HEK293 (cell line): ENCODE measurements around the gene TNIK.
"Not testable (repeated sequence)": the region's sequence is repeated elsewhere in the genome, so short reads cannot be mapped to it uniquely, and the experiment has no call there.

Experiments
- CTCF ChIA-PET: fragments of 350-600 bp; formaldehyde crosslinking; extraction: SDS; loops from one replicate; lab custom pipeline; 2021; ENCODE audit warnings: antibody characterized with exemption; lab: Yijun Ruan, JAX
- POLR2A ChIA-PET: fragments of 300-600 bp; formaldehyde crosslinking; extraction: SDS; loops from one replicate; lab custom pipeline; 2020; ENCODE audit warnings: antibody characterized with exemption, inconsistent platforms; lab: Yijun Ruan, JAX
- H3K27ac ChIP-seq: fragments of 200-500 bp; sonication (Bioruptor generic); 2 replicates; pipeline ENCODE4 v1.5.1; 2014; ENCODE audit warnings: low read depth, low read length, control low read depth, inconsistent platforms; ENCODE audit errors: extremely low read depth
- H3K36me3 ChIP-seq, 2 experiments: fragments of 200-500 bp in 1 of 2; sonication (Bioruptor generic) in 1 of 2; 1 replicate in 1 of 2; 2 replicates in 1 of 2; pipeline ENCODE4 v1.5.1; 2014 to 2017; ENCODE audit warnings: inconsistent platforms in 2 of 2, low read length in 2 of 2; ENCODE audit not compliant: control insufficient read depth in 2 of 2, insufficient read depth in 1 of 2
- H3K4me1 ChIP-seq: fragments of 200-500 bp; sonication (Bioruptor generic); 2 replicates; pipeline ENCODE4 v1.5.1; 2014; ENCODE audit warnings: mild to moderate bottlenecking, low read length, inconsistent platforms; ENCODE audit not compliant: control insufficient read depth, insufficient read depth
- H3K4me3 ChIP-seq: 2 replicates; pipeline ENCODE4 v1.5.1; 2011; ENCODE audit warnings: low read depth, mild to moderate bottlenecking, control low read depth, low read length, moderate library complexity
- H3K9me3 ChIP-seq: fragments of 200-500 bp; sonication (Bioruptor generic); 2 replicates; pipeline ENCODE4 v1.5.1; 2014; ENCODE audit warnings: low read depth, low read length, inconsistent platforms; ENCODE audit not compliant: control insufficient read depth, insufficient read depth
- EGR2 ChIP-seq: fragments of 450-650 bp; formaldehyde crosslinking; IDR thresholded peaks from 2 replicates; pipeline ENCODE4 v1.5.1; 2016; ENCODE audit warnings: low read depth, missing biosample characterization, missing genetic modification characterization
- GFI1B ChIP-seq: fragments of 450-650 bp; formaldehyde crosslinking; IDR thresholded peaks from 2 replicates; pipeline ENCODE4 v1.5.1; 2016; ENCODE audit warnings: missing biosample characterization, missing genetic modification characterization
- GLI2 ChIP-seq: fragments of 450-650 bp; formaldehyde crosslinking; IDR thresholded peaks from 2 replicates; pipeline ENCODE4; 2017; ENCODE audit warnings: missing biosample characterization, missing genetic modification characterization, low read depth, borderline replicate concordance
- IKZF3 ChIP-seq: fragments of 450-650 bp; IDR thresholded peaks from 2 replicates; pipeline ENCODE4 v1.5.0; 2018; ENCODE audit warnings: missing biosample characterization, mild to moderate bottlenecking, missing genetic modification characterization, moderate library complexity
- KLF9 ChIP-seq: fragments of 450-650 bp; formaldehyde crosslinking; IDR thresholded peaks from 2 replicates; pipeline ENCODE4 v1.5.1; 2016; ENCODE audit warnings: missing biosample characterization, missing genetic modification characterization, low read depth
- PRDM6 ChIP-seq: fragments of 450-650 bp; formaldehyde crosslinking; IDR thresholded peaks from 2 replicates; pipeline ENCODE4 v1.5.1; 2017; ENCODE audit warnings: missing biosample characterization, missing genetic modification characterization
- SETDB1 ChIP-seq: IDR thresholded peaks from one replicate; pipeline ENCODE4 v1.6.1; 2017; ENCODE audit warnings: mild to moderate bottlenecking, low read length, moderate library complexity, mixed read lengths; ENCODE audit not compliant: insufficient read length
- ZBTB20 ChIP-seq: fragments of 450-650 bp; formaldehyde crosslinking; IDR thresholded peaks from 2 replicates; pipeline ENCODE4 v1.5.1; 2016; ENCODE audit warnings: missing biosample characterization, missing genetic modification characterization
- ZNF133 ChIP-seq: fragments of 450-650 bp; formaldehyde crosslinking; IDR thresholded peaks from 2 replicates; pipeline ENCODE4 v1.5.1; 2016; ENCODE audit warnings: missing biosample characterization, missing genetic modification characterization
- ZNF146 ChIP-seq: fragments of 450-650 bp; formaldehyde crosslinking; IDR thresholded peaks from 2 replicates; pipeline ENCODE4 v1.5.1; 2016; ENCODE audit warnings: missing biosample characterization, missing genetic modification characterization
- ZNF184 ChIP-seq: fragments of 450-650 bp; IDR thresholded peaks from 2 replicates; pipeline ENCODE4 v1.5.1; 2018; ENCODE audit warnings: missing biosample characterization, mild to moderate bottlenecking, missing genetic modification characterization
- ZNF239 ChIP-seq: fragments of 450-650 bp; formaldehyde crosslinking; IDR thresholded peaks from 2 replicates; pipeline ENCODE4 v1.5.1; 2016; ENCODE audit warnings: missing biosample characterization, missing genetic modification characterization
- ZNF350 ChIP-seq: fragments of 450-650 bp; formaldehyde crosslinking; IDR thresholded peaks from 2 replicates; pipeline ENCODE4 v1.5.0; 2017; ENCODE audit warnings: missing biosample characterization, mild to moderate bottlenecking, missing genetic modification characterization
- ZNF48 ChIP-seq: fragments of 450-650 bp; formaldehyde crosslinking; IDR thresholded peaks from 2 replicates; pipeline ENCODE4 v1.5.1; 2016; ENCODE audit warnings: missing biosample characterization, missing genetic modification characterization
- ZNF488 ChIP-seq: fragments of 450-650 bp; formaldehyde crosslinking; IDR thresholded peaks from 2 replicates; pipeline ENCODE4 v1.5.1; 2016; ENCODE audit warnings: missing biosample characterization, missing genetic modification characterization
- ZNF529 ChIP-seq: fragments of 450-650 bp; formaldehyde crosslinking; IDR thresholded peaks from 2 replicates; pipeline ENCODE4 v1.5.1; 2017; ENCODE audit warnings: missing genetic modification characterization, missing biosample characterization; ENCODE audit not compliant: insufficient replicate concordance
- ZNF580 ChIP-seq: fragments of 450-650 bp; formaldehyde crosslinking; IDR thresholded peaks from 2 replicates; pipeline ENCODE4 v1.5.1; 2016; ENCODE audit warnings: missing biosample characterization, missing genetic modification characterization

Gene TNIK

GRCh38 chr3:171287761-171288160 is 172.4 kb downstream of the TNIK start:
- H3K4me3 ChIP-seq, H3K4me1 ChIP-seq, POLR2A ChIA-PET, H3K9me3 ChIP-seq, H3K27ac ChIP-seq, CTCF ChIA-PET, H3K36me3 ChIP-seq: not testable (repeated sequence)
- TF ChIP-seq ZNF146 (tag by site-specific recombination): peak; percentile 93
- TF ChIP-seq, all 188 proteins: peak for 1; not testable (repeated sequence) for 187

DNA sequence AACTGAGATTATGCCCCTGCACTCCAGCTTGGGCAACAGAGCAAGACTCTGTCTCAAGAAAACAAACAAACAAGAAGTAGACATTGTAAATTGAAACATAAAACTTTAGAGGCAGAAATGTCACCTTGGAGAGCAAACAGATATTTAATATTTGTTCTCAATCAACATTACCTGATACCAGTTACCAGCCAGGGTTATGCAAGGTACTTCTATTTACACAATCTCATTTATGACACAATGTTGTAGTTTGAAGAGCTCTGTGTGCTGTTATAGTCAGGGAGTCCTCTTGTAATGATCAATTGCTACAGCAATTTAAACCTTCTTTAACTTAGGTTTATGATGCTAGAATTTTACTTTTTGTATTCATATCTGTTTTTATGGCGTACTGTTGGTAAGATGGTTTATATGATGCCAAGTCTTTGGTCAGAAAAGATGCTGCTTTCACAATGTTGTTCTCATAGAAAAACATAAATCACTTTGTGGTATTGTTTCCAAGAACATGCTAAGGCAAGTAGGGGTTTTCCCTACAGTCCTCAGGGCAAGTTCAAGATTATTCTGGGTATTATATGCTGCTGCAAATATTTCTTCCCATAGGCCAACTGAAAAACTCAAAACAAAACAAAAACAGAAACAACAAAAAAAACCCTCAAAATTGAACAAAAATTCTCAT is 173.5 kb downstream of the TNIK start:
- TF ChIP-seq ZNF184 (tag by site-specific recombination) (no peak), ZBTB20 (tag by site-specific recombination) (no peak), ZNF350 (tag by site-specific recombination) (no peak), SETDB1 (no peak), PRDM6 (tag by site-specific recombination) (peak; percentile 79), ZNF580 (tag by site-specific recombination) (no peak)
- Histone ChIP-seq H3K27ac (no peak overlapping the region), H3K36me3 (no peaks in the 10 kb centered on the region), H3K4me3 (no peak overlapping the region), H3K9me3 (no peaks in the 10 kb centered on the region), H3K4me1 (no peaks in the 10 kb centered on the region)
- ChIA-PET POLR2A (no interaction called here), CTCF (interaction anchor here (0.6 kb wide), 1 partner anchor 277 kb away, joined by 5 read pairs; no protein-coding TSS in a partner anchor)

DNA sequence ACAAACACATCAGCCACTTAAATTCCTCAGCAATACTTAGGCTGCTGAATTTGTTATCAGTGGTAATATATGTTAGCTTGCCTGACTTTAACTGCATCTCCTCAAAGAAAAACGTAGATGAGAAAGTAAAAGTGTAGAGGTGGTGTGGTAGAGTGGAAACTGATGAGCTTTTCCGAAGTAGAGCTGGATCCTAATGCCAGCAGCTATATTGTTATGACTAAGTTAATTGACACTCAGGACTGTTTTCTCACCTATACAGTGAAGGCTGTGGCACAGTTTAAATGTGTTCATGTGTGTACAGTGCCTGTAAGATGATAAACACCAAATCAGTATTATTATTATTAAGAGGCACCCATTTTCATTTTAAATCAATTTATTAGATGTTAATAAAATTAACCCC is 174.9 kb downstream of the TNIK start:
- H3K36me3 ChIP-seq: no peaks in the 10 kb centered on the region
- POLR2A ChIA-PET: no interaction called here
- no peaks in the 10 kb centered on the region for H3K4me1 ChIP-seq
- H3K4me3 ChIP-seq: no peak overlapping the region
- no peak overlapping the region for H3K27ac ChIP-seq
- H3K9me3 ChIP-seq: no peaks in the 10 kb centered on the region
- CTCF ChIA-PET: interaction anchor here (0.5 to 1.1 kb wide), 2 partner anchors 39 to 125 kb away, joined by 4 read pairs; no protein-coding TSS in a partner anchor
- TF ChIP-seq IKZF3 (tag by site-specific recombination): no peak
- TF ChIP-seq ZNF48: no peak
- TF ChIP-seq GLI2: no peak
- no peak for TF ChIP-seq ZNF239 (tag by site-specific recombination)
- TF ChIP-seq ZNF529 (tag by site-specific recombination): no peak
- TF ChIP-seq ZNF488 (tag by site-specific recombination): no peak
- TF ChIP-seq GFI1B (tag by site-specific recombination): no peak
- no peak for TF ChIP-seq KLF9
- TF ChIP-seq EGR2: no peak
- TF ChIP-seq ZNF133: no peak
